Stimulated activated CD8-positive, alpha-beta memory T cell treated with anti-CD3 and anti-CD28 coated beads, Interleukin-15, amount 100 ng/mL, for 48 hours (primary cell): ENCODE results near the gene INSRR.

ENCODE experiments used
- DNase-seq, 2 donors: peaks; one replicate each; pipeline ENCODE4 v3.0.0-alpha.2; 2020; ENCODE audit warnings: low read depth in 2 of 2

INSRR gene

GRCh38 chr1:156858959-156859522 is at the start of gene INSRR:
Gene INSRR, minus strand, starts transcription at chr1:156859117. Its CDS starts 496 bp downstream, at chr1:156858621.
- no peak for DNase-seq

- DNase-seq: no peak
Measured at GRCh38 chr1:156908541-156908940, 49.6 kb upstream of the INSRR start.

GRCh38 chr1:156906206-156906906 is 47.4 kb upstream of the INSRR start:
- DNase-seq: no peak

GRCh38 chr1:156905651-156906050 is 46.7 kb upstream of the INSRR start:
- no peak for DNase-seq

- DNase-seq: no peak
Measured at GRCh38 chr1:156905176-156905575, 46.3 kb upstream of the INSRR start.

- DNase-seq: no peak
Measured at GRCh38 chr1:156904187-156904959, 45.5 kb upstream of the INSRR start.

- no peak for DNase-seq
Measured at GRCh38 chr1:156903328-156904091, 44.6 kb upstream of the INSRR start.

GRCh38 chr1:156901966-156902915 is 43.3 kb upstream of the INSRR start:
- no peak for DNase-seq

GRCh38 chr1:156901590-156901900 is 42.6 kb upstream of the INSRR start:
- DNase-seq: no peak

GRCh38 chr1:156900896-156901589 is 42.1 kb upstream of the INSRR start:
- no peak for DNase-seq

- no peak for DNase-seq
Measured at GRCh38 chr1:156899956-156900718, 41.2 kb upstream of the INSRR start.

- DNase-seq: no peak
Measured at GRCh38 chr1:156898971-156899664, 40.2 kb upstream of the INSRR start.

- DNase-seq: no peak
Measured at GRCh38 chr1:156898161-156898566, 39.2 kb upstream of the INSRR start.

- DNase-seq: no peak
Measured at GRCh38 chr1:156897078-156897825, 38.3 kb upstream of the INSRR start.

- DNase-seq: no peak
Measured at GRCh38 chr1:156896490-156897033, 37.6 kb upstream of the INSRR start.

- DNase-seq: no peak
Measured at GRCh38 chr1:156895927-156896326, 37.0 kb upstream of the INSRR start.

GRCh38 chr1:156895455-156895812 is 36.5 kb upstream of the INSRR start:
- no peak for DNase-seq
